Measurements from ENCODE around the gene VSTM1.

The VSTM1 gene

GRCh38 chr19:54081032-54081431 lies 17.3 kb upstream of the VSTM1 start, which contains the start of gene TARM1:
Gene TARM1, minus strand, starts transcription at chr19:54081365. Its CDS starts 25 bp downstream, at chr19:54081340.
- no peak for TF ChIP-seq EZH2 (IDR thresholded peaks at IDR 0.05; ENCODE audit: borderline replicate concordance, low read depth, low read length, severe bottlenecking)
- no peak for TF ChIP-seq CTCF (IDR thresholded peaks at IDR 0.05; ENCODE audit: borderline replicate concordance, extremely low read depth, low read length, poor library complexity, severe bottlenecking)
- Histone ChIP-seq H3K27me3 (ENCODE audit: insufficient read depth, low read length, poor library complexity) (no peaks in the 10 kb centered on the region), H3K4me3 (ENCODE audit: low read depth in 1 of 2, low read length in 2 of 2) (no peak within 1 kb of the TSS), H3K9ac (ENCODE audit: low read depth, low read length) (no peak within 1 kb of the TSS), H2AFZ (ENCODE audit: low read depth, low read length) (no peak within 1 kb of the TSS), H3K79me2 (ENCODE audit: insufficient read depth, low read length) (no peaks in the 10 kb centered on the region), H3K4me2 (ENCODE audit: insufficient read depth, low read length) (no peak within 1 kb of the TSS), H3K27ac (ENCODE audit: low read length) (no peak within 1 kb of the TSS), H3K36me3 (ENCODE audit: insufficient read depth, low read length) (no peaks in the 10 kb centered on the region), H4K20me1 (ENCODE audit: insufficient read depth, low read length) (no peaks in the 10 kb centered on the region), H3K4me1 (ENCODE audit: insufficient read depth, low read length) (no peaks in the 10 kb centered on the region), H3K9me3 (ENCODE audit: insufficient read depth, low read length, severe bottlenecking) (peaks cover 6% of the 10 kb centered on the region)
- DNase-seq = no peak
- no peak for ATAC-seq (ENCODE audit: insufficient read depth, low read depth)

- no peak overlapping the region for H3K4me3 ChIP-seq (ENCODE audit: low read depth in 1 of 2, low read length in 2 of 2)
- H3K9ac ChIP-seq (ENCODE audit: low read depth, low read length) = no peak overlapping the region
- no peak for TF ChIP-seq CTCF (IDR thresholded peaks at IDR 0.05; ENCODE audit: borderline replicate concordance, extremely low read depth, low read length, poor library complexity, severe bottlenecking)
- TF ChIP-seq EZH2 (IDR thresholded peaks at IDR 0.05; ENCODE audit: borderline replicate concordance, low read depth, low read length, severe bottlenecking) = no peak
- H3K4me2 ChIP-seq (ENCODE audit: insufficient read depth, low read length) = no peak overlapping the region
- DNase-seq (no peak), ATAC-seq (ENCODE audit: insufficient read depth, low read depth) (no peak)
- H4K20me1 ChIP-seq (ENCODE audit: insufficient read depth, low read length) = no peaks in the 10 kb centered on the region
- H3K4me1 ChIP-seq (ENCODE audit: insufficient read depth, low read length) = no peaks in the 10 kb centered on the region
- H3K27ac ChIP-seq (ENCODE audit: low read length) = no peak overlapping the region
- no peaks in the 10 kb centered on the region for H3K36me3 ChIP-seq (ENCODE audit: insufficient read depth, low read length)
- H2AFZ ChIP-seq (ENCODE audit: low read depth, low read length) = no peak overlapping the region
- peaks cover 6% of the 10 kb centered on the region for H3K9me3 ChIP-seq (ENCODE audit: insufficient read depth, low read length, severe bottlenecking)
- H3K79me2 ChIP-seq (ENCODE audit: insufficient read depth, low read length) = no peaks in the 10 kb centered on the region
- H3K27me3 ChIP-seq (ENCODE audit: insufficient read depth, low read length, poor library complexity) = no peaks in the 10 kb centered on the region
These were observed 13.6 kb upstream of the VSTM1 start for GRCh38 chr19:54077334-54077733.

- no peak overlapping the region for H3K27ac ChIP-seq (ENCODE audit: low read length)
- no peaks in the 10 kb centered on the region for H3K27me3 ChIP-seq (ENCODE audit: insufficient read depth, low read length, poor library complexity)
- no peaks in the 10 kb centered on the region for H3K9me3 ChIP-seq (ENCODE audit: insufficient read depth, low read length, severe bottlenecking)
- H3K4me1 ChIP-seq (ENCODE audit: insufficient read depth, low read length) = no peaks in the 10 kb centered on the region
- no peaks in the 10 kb centered on the region for H3K36me3 ChIP-seq (ENCODE audit: insufficient read depth, low read length)
- no peak overlapping the region for H3K9ac ChIP-seq (ENCODE audit: low read depth, low read length)
- no peaks in the 10 kb centered on the region for H4K20me1 ChIP-seq (ENCODE audit: insufficient read depth, low read length)
- H3K4me3 ChIP-seq (ENCODE audit: low read depth in 1 of 2, low read length in 2 of 2) = no peak overlapping the region
- DNase-seq (no peak), ATAC-seq (ENCODE audit: insufficient read depth, low read depth) (no peak)
- TF ChIP-seq CTCF (IDR thresholded peaks at IDR 0.05; ENCODE audit: borderline replicate concordance, extremely low read depth, low read length, poor library complexity, severe bottlenecking) (no peak), EZH2 (IDR thresholded peaks at IDR 0.05; ENCODE audit: borderline replicate concordance, low read depth, low read length, severe bottlenecking) (no peak)
- H3K4me2 ChIP-seq (ENCODE audit: insufficient read depth, low read length) = no peak overlapping the region
- no peak overlapping the region for H2AFZ ChIP-seq (ENCODE audit: low read depth, low read length)
- H3K79me2 ChIP-seq (ENCODE audit: insufficient read depth, low read length) = no peaks in the 10 kb centered on the region
These were observed 11.2 kb upstream of the VSTM1 start for GRCh38 chr19:54074851-54075250.

GRCh38 chr19:54073829-54074228 lies 10.1 kb upstream of the VSTM1 start:
- ATAC-seq (ENCODE audit: insufficient read depth, low read depth) (no peak), DNase-seq (no peak)
- Histone ChIP-seq H3K4me3 (ENCODE audit: low read depth in 1 of 2, low read length in 2 of 2) (no peak overlapping the region), H3K27ac (ENCODE audit: low read length) (no peak overlapping the region), H4K20me1 (ENCODE audit: insufficient read depth, low read length) (no peaks in the 10 kb centered on the region), H3K9me3 (ENCODE audit: insufficient read depth, low read length, severe bottlenecking) (no peaks in the 10 kb centered on the region), H3K4me2 (ENCODE audit: insufficient read depth, low read length) (no peak overlapping the region), H3K79me2 (ENCODE audit: insufficient read depth, low read length) (no peaks in the 10 kb centered on the region), H2AFZ (ENCODE audit: low read depth, low read length) (no peak overlapping the region), H3K9ac (ENCODE audit: low read depth, low read length) (no peak overlapping the region), H3K27me3 (ENCODE audit: insufficient read depth, low read length, poor library complexity) (no peaks in the 10 kb centered on the region), H3K36me3 (ENCODE audit: insufficient read depth, low read length) (no peaks in the 10 kb centered on the region), H3K4me1 (ENCODE audit: insufficient read depth, low read length) (no peaks in the 10 kb centered on the region)
- TF ChIP-seq EZH2 (IDR thresholded peaks at IDR 0.05; ENCODE audit: borderline replicate concordance, low read depth, low read length, severe bottlenecking) (no peak), CTCF (IDR thresholded peaks at IDR 0.05; ENCODE audit: borderline replicate concordance, extremely low read depth, low read length, poor library complexity, severe bottlenecking) (no peak)

Data from DND-41 (cell line).